Stimulated activated CD8-positive, alpha-beta memory T cell treated with anti-CD3 and anti-CD28 coated beads, Interleukin-15, amount 100 ng/mL, for 4 hours (primary cell): ENCODE results near the gene PLCH2.

Source experiments
- DNase-seq, 2 donors: peaks; one replicate each; pipeline ENCODE4 v3.0.0-alpha.2; 2020; ENCODE audit warnings: low read depth in 2 of 2

Gene PLCH2

DNA sequence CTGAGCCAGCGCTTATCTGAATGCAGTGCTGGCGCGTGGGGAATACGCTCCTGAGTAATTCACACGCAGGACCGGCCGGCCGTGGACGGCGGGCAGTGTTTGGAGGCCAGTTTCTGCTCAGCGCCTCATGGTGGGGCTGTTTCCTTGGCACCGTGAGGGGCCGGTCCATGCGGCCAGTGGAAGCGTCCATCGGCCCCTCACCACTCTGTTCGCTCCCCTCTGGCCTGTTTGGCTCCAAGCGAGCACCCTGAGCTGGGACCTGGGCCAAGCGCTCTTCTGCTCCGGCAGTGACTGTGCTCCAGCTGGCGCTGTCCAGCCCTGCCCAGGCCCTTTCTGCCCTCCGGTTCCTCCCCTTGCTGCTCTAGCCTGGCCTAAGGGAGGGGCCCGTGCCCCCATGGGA is 16.3 kb upstream of the PLCH2 start:
- no peak for DNase-seq

- no peak for DNase-seq
These were observed 15.9 kb upstream of the PLCH2 start for GRCh38 chr1:2460203-2460602.

GRCh38 chr1:2460996-2461751 is 14.9 kb upstream of the PLCH2 start:
- DNase-seq, result no peak

- no peak for DNase-seq
These were observed 13.3 kb upstream of the PLCH2 start for GRCh38 chr1:2462819-2463218.

DNA sequence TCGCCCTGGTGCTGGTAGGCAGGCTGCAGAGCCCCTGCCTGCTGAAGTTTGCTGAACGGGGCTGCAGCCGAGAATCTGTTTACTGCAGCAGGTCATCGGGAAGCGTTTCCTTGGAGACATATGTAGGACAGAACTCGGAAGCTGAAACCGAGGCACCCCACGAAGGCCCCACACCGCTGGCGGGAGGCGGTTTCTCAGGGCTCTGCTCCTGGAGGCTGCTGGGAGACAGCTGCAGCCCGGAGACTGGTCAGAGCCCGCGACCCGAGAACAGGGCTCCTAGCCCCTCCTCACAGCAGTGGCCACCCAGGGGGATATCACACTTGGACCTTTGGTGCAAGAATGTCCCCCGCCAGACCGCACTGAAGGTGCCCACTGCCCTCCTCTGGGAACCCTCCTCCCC is 12.7 kb upstream of the PLCH2 start:
- no peak for DNase-seq

- no peak for DNase-seq
These were observed 10.5 kb upstream of the PLCH2 start for GRCh38 chr1:2465371-2466269.

- DNase-seq, result no peak
These were observed 9.8 kb upstream of the PLCH2 start for GRCh38 chr1:2466270-2466665.

DNA sequence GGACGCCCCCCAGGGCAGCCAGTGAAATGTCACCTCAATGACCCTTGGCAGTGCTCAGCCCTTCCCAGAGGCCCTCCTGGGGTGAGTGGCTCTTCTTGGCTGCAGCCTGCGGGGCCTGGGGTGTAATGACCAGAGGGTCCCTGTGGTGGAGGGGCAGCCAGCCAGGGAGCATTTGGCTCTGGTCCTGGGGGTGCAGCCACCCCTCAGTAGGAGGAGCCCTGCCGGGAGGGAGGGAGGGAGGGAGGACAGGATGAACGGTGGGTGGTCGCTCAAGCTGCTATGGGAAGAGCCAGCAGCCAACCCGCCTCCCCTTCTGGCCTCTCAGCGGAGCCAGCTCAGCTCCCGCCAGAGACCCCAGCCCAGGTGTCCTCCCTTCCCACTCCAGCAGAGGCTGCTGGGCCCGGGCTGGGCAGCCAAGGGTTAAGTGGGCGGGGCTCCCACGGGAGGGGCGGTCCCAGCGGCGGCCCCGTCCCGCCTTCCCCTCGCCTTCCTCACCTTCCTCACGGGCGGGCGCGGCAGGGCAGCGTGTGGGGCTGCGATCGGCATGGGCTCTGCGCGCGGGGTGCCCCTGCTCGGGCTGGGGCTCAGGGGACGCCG is 9.0 kb upstream of the PLCH2 start:
- no peak for DNase-seq

DNA sequence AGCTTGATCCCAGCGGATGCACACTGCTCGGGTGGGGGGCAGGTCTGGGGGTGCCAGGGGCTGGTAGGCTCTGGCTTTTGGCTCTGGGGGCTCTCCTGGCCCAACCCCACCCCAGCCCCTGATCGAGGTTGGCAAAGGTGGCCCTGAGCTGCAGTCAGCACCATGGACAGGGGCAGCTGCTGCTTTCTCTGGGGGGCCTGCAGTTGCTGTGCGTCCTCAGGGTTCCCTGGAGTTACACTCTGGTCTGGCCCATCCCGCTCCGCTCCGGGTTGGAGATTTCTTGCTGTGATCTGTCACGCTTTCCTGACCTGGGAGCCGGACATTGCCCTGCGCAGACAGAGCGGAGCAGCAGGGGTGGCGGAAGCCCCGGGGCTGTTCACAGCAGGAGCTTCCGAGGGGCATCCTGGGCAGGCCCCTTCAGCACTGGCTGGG is 8.0 kb upstream of the PLCH2 start:
- no peak for DNase-seq

DNA sequence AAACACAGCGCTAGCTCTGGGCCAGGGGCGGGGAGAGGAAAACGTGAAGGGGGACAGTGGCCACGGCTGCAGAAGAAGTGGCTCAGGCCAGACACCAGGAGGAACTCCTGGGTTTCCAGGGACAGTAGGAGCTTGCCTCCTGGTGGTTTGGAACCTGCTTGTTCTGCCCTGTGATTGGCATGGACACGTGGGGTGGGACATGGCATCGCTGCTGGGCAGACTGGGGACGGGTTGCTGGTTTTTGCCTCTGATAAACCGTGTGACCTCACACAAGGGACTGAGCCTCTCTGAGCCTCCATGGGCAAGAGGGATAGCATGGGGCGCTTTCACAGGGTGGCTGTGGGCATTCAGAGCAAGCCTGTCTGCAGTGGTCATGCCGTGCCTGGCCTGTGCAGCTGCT is 7.5 kb upstream of the PLCH2 start:
- DNase-seq, result no peak

DNA sequence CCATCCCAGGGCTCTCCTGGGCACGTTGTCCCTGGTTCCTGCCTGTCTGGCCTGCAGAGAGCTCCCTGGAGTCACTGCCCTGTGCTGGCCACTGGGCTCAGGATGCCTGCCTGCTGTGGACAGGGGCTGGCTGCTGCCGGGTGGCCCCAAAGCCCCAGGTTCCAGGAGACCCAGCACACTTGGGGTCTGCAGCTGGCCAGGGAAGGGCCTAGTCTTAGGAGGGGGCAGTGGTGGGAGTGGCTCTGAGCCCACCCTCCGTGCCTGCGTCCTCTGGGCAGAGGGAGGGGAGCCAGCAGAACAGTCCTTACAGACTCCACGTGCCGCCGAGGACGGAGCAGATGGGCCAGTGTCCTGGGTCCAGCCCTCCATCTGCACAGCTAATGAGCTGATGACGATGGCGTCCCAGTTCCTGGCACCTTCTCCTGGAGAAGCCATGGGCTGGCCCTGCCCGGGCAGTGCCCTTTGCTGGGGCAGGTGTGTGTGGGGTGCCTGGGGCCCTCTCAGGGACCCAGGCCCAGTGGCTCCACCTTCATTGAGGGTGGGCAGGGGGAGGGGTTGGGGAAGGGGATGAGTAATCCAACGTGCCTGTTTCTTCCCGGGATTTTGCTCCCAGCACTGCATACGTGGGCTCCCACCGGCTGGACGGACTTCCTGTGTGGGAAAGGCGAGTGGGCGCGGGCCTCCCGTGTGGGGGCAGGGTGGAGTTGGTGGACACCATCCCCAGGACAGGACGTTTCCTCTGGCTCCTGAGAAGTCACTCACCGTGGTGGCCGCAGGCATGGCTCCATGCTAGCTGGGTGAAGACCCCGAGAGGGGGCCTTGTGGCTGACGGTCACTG is 6.8 kb upstream of the PLCH2 start:
- DNase-seq, result no peak

DNA sequence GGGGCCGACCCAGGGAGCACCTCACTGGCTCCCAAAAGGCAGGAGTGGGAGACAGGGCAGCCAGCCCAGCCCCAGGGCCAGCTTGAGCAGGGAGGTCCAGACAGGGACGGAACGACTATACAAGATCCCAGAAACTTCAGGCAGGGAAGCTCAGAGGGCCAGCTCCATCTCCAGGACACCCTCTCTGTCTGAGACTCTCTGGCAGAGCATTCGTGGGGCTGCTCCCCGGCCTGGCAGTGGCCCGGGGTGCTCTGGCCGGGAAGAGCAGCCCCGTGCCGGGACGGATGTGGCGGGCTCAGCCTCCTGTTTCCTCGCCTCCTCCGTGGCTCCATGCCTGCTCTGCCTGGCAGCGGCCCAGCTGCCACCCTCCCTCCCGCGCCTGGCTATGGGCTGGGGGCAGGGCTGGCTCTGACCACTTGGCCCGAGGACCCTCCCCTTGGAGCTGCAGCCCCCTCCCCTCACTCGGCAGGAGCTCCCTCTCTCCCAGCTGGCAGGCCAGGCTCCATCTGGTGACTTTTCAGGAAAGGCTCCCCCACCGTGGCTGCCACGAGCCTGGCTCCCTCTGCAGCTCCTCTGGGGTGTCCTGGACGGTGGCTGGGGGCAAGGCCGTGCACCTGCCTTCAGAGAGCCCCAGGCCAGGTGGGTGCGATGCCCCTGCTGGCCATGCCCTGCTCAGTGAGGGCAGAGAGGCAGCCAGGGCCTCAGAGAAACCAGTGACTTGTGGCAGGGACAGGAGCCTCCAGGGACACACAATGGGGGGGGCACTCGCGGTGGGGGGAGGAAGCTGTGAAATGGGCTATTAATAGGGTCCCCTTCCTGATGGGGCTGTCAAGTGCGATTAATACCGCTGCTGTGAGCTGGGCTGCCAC is 5.6 kb upstream of the PLCH2 start:
- no peak for DNase-seq

DNA sequence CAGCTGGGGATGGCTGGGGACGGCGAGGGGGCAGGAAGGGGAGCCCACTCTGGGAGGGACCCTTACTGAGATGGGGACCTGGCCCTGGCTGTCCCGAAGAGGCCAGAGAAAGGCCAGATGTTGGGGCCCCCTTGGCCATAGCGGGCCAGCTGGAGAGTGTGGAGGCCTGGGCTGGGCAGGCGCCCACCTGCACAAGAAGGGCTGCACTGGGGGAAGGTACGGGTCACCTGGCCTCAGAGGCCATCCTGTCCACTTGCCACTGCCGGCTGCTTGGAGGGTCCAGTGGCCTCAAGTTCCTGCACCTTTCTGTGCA is 5.0 kb upstream of the PLCH2 start:
- no peak for DNase-seq

DNA sequence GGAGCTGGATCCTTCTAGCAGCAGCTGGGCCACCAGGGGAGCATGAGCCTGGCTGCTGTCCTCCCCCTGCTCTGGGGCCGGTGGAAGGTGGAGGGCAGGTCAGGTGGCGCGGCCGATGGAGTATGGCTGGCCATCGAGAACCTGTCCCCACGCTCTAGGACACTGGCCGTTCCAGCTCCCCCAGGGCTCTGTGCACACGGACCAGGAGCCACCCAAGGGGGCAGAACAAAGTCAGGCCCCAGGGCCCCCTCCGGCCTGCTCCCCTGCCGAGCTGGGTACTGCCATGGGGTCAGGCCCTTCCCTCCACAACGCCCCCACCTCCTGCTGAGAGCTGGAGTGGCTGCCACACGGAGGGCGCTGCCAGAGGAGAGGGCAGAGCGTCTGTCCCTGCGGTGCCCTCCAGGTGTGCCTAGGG is 4.5 kb upstream of the PLCH2 start:
- no peak for DNase-seq

DNA sequence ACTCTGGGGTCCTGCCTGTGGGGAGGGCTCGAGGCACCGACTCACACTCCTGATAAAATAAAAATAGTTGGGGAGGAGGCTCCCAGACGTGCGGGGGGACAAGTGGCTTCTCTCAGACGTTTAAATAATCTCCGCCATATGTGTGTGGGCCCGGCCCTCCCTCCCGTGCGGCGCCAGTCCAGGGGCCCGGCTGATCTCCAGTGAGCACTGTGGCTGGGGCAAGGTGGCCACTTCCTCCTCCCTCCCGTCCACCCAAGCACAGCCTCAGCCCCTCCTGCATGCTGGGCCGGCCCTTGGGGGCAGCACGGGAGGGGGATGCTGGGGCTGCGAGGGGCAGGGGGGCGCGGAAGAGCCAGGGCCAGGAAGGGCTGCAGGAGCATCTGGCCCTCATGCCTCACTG is 4.0 kb upstream of the PLCH2 start:
- DNase-seq, result no peak

GRCh38 chr1:2472561-2473177 is 3.4 kb upstream of the PLCH2 start:
- DNase-seq, result no peak

DNA sequence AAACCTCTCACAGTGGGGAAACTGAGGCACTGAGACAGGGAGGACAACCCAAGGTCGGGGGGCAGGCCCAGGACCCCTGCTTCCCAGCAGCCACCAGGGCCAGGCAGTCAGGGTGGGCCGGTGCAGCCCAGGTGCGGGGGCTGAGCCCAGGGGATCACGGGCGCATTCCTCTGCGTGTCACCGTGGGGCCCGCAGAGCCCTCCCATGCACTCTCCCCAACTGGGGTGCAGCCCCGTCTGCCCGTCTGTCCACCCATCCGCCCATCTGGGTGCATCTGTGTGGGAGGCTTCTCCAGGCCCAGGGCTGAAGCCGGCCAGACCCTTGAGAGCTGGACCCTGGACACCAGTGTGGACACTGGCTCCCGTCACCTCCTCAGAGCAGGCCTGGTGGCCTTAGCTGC is 2.9 kb upstream of the PLCH2 start:
- DNase-seq, result no peak

DNA sequence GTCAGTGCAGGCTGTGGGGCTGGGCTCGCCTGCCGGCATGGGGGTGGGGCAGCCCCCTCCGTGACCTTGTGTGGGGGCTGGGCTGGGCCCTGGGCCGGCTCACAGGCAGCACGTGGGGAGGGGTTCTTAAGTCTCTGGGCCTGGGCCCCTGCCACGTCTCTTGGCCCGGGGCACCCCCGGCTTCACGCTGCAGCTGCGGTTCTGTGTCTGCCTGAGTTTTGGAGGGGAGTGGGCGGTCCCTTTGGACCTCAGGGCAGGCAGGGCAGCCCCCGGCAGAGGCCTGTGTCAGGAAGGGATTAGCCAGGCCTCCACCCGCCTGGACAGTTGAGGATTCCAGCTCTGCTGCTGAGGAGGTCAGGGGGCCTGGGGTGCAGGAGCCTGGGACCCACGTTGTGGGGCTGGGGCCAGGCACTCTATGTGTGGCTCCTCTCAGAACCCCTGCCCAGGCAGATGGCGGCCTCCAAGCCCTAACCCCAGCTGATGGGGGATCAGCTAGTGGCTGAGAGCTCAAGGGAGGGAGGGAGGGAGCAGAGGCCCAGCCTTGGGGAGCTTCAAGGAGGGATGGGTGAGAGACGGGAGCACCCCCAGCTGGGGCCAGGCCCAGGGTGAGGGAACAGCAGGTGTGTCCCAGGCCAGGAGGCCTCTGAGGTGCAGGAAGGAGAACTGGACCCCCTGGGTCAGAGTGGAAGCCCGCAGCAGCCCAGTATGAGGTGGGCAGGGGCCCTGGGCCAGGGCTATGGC is 1.8 kb upstream of the PLCH2 start:
- no peak for DNase-seq

GRCh38 chr1:2474933-2475371 is 1.1 kb upstream of the PLCH2 start:
- no peak for DNase-seq

DNA sequence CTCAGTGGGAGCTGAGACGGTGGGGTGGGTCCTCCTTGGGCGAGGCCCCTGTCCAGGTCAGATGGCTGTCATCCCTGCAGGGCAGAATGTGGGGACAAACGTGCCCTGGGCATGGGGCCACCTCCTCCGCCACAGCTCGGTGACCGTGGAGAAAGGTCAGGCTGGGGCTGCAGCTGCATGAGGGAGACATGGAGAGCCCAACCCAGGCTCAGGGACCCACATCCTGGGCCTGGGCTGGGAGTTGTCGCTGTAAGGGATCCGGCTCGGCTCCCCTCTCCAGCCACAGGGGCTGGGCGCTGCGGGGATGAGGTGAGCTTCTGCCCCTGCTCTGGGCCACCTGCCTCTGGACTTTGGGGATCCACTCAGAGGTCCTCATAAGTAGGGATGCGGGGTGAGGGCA is 518 bp upstream of the PLCH2 start:
- DNase-seq, result no peak
